ENCODE results near the gene TMEM82.

Gene TMEM82

DNA sequence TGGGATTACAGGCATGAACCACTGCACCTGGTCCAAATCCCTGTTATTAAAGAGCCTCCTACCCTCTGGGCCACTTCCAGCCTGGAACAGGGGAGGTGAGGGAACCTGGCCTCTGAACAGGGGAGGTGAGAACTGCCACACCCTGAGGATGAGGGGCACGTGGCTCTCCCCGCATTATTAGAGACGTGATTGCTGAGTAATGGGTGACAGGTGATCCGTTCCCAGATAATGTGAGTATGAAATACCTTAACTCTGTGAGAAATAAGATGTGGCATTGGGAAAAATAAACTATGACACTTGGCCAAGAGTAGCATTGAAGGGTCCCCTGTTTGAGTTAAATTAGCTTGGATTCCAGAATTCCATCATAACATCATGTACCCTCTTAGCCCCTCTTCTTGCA lies 19.9 kb upstream of the TMEM82 start:
- DNase-seq = no peak

DNA sequence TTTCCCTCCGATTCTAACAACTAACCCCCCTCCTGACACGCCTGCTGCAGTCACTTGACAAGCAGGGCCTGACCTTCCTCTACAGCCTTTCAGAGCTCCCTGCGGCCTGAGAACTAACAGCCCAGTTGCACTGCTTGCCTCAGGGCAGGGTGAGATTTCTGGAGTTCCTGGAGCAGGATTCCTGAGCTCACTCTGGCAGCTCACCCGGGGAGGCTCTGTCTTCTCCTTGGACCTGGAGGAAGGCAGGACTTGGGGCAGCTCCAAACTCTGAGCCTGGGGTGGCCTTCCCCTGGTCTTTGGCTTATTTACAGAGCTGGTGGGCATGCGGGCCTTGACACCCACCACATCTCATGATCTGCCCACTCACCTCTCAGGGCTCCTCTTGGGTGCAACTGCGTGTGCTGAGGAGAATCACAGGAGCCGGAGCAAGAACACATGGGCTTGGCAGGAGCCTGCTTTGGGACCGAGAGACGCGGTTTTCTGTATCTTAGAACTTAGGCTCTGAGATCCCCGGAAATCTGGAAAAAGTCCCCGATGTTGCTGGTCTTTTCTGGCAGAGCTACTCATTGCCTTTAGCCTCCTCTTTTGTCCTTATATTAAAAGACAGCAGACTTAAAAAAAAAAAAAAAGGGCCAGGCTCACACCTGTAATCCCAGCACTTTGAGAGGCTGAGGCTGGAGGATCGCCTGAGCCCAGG lies 19.3 kb upstream of the TMEM82 start:
- DNase-seq = no peak

DNA sequence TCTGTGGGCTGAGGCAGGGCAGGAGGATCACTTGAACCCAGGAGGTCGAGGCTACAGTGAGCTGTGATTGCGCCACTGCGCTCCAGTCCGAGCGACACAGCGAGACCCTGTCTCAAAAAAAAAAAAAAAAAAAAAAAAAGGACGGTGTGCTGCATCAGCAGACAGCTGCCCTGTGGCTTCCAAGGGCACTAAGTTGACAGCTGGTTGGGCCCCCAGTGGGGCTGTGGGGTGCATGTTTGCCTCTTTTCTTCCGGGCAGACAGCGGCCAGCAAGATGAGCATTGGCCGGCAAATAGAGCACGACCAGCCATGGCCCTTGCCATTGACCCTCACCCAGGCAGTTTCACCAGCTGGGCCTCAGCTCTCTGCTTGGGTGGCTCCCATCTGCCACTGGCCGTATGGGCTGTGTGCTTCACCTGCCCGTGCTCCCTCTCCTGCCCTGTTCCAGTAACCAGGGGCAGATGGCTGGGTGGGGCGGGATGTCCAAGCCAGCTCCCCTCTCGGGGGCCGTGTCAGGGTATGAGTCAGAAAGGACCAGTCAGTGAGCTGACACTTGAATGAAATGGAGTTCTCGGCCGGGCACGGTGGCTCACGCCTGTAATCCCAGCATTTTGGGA lies 18.6 kb upstream of the TMEM82 start:
- no peak for DNase-seq

DNA sequence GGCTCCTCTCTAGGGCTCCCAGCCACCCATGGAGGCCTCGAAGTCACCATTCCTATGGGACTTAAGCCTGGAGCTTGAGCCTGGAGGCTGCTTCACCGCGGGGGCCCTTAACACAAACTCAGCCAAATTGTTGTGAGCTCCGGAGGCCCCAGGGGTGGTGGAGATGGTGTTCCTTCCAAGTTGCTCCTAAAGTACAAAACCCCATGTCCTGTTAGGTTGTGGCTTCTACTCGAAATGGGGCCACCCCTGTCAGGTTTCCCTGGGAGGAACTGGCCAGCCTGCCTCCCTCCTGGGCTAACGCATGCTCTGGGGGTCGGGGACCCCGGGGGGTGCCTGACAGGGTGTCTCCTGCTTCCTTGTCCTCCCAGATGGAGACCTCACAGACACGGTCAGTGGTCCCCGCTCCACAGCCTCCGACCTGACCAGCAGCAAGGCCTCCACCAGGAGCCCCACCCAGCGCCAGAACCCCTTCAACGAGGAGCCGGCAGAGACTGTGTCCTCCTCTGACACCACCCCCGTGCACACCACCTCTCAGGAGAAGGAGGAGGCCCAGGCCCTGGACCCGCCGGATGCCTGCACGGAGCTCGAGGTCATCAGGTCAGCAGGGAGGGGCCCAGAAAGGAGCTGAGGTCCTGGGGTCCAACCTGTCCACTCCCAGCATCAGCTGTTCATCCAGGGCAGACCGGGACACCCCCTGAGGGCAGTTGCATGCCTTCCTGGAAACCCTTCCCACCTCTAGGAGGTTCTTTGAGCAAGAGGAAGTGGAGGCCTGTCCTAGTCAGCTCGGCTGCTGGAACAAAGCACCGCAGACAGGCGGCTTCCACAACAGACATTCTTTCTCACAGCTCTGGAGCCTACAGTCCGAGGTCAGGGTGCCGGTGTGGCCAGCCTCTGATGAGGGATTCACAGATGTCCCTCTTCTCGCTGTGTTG lies 17.1 kb upstream of the TMEM82 start:
- DNase-seq = no peak

DNA sequence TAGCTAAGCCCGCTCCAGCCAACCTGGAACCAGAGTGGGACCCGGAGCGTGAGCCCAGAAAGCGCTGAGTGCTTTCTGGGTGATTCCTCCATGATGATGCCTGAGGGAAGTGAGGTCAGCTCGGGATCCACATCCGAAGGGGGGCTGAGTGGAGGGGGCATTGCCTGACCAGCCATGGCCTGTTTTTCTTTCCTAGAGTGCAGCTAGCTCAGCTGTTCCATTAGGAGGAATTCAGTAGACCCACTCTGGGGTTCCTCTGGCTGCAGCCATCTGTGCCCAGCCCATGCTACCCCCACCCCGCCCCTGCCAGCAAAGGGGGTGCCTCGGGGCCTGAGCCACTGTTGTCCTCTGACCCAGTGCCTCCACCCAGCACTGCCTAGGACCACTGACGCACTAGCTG lies 15.8 kb upstream of the TMEM82 start:
- no peak for DNase-seq

DNA sequence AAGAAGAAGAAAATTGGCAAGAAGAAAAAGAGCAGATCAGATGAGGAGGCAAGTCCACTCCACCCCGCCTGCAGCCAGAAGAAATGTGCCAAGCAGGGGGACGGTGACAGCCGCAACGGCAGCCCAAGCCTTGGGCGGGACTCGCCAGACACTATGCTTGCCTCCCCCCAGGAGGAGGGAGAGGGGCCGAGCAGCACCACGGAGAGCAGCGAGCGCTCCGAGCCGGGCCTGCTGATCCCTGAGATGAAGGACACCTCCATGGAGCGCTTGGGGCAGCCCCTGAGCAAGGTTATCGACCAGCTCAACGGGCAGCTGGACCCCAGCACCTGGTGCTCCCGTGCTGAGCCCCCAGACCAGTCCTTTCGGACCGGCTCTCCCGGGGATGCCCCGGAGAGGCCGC lies 15.3 kb upstream of the TMEM82 start:
- DNase-seq = no peak

DNA sequence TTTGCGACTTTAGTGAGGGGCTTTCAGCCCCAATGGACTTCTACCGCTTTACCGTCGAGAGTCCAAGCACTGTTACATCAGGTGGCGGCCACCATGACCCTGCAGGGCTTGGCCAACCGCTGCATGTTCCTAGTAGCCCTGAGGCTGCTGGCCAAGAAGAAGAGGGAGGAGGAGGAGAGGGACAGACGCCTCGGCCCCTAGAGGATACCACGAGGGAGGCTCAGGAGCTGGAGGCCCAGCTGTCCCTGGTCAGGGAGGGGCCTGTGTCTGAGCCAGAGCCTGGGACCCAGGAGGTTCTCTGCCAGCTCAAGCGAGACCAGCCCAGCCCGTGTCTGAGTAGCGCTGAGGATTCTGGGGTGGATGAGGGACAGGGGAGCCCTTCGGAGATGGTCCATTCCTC lies 14.9 kb upstream of the TMEM82 start:
- no peak for DNase-seq

DNA sequence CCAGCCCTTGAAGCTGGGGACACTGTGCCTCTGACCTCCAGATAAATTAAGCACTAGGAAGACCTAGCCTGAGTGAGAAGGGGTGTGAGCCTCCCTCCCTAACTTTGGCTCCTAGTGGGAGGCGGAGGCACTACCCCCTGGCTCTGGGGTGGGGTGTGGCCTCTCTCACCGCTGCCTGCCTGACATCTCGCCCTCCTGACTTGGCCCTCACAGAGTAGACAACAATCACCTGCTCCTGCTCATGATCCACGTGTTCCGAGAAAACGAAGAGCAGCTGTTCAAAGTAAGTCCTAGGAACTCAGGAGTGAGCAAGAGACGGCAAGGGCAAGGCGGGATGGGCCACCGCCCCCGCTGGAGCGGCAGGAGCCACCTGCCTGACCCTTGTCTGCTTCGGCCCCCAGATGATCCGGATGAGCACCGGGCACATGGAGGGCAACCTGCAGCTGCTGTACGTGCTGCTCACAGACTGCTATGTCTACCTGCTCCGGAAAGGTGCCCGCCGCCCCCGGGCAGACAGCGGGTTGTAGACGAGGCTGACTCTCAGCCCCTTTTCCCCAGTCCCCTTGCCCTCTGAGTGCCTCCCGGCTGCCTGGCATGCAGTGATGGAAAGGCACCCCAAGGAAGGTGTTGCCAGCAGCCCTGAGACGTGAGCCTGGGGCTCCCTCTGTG lies 14.3 kb upstream of the TMEM82 start:
- no peak for DNase-seq

DNA sequence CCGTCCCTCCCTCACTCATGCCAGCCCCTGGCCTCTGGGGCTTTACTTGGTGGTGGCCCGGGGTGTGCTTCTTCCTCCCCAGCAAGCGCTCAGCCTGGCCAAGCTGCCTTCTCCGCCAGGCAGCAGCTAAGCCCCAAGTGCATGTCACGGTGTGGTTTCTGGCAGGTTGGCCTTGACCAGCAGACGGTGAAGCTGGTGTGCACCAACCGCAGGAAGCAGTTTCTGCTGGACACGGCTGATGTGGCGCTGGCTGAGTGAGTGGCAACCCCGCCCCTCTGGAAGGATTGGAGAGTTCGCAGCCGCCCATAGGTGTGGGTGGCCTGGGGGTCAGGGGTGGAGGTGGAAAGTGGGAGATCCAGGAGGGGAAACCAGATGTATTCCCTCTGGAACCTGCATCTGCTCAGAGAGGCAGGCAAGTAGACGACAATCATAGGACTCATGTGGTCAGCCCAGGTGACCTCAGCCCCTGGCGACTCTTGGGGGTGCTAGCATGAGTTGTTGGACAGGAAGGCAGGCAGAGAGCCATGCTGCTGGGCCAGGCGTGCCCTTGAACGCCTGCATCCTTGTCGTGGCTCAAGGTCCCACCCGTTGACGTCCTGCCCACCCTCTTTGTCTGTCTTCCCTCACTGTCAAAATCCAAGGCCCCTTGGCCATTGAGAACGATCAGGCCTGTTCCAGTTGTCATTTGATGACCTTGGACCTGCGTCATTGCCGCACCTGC lies 13.2 kb upstream of the TMEM82 start:
- no peak for DNase-seq

DNA sequence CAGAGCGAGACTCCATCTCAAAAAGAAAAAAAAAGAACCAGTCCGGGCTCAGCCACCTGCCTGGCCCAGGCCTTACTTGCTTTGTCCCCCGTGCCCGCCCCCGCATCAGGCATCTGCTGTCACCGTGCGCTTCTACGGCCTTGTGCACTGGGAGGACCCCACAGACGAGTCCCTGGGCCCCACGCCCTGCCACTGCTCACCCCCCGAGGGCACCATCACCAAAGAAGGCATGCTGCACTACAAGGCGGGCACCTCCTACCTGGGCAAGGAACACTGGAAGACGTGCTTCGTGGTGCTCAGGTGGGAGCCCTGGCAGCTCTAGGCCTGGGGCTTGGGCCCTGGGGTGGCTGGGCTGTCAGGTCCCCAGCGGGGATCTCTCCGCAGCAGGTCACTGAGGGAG lies 11.9 kb upstream of the TMEM82 start:
- DNase-seq = no peak

DNA sequence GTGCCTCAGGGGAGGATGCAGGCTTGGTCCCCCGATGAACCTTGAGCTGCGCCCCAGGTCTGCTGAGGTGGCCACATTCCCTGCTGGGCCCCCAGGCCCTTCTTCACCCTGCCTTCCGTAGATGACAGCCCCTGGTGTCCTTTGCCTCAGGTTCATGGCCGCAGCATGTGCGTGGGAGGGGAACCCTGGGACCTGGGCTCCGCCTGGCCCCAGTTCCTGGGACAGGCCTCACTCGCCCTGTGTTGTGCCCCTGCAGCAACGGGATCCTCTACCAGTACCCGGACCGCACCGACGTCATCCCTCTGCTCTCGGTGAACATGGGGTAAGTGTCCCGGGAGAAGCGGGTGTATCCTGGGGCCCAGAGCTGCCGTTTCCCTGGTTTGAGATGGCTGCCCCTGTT lies 11.4 kb upstream of the TMEM82 start:
- no peak for DNase-seq

DNA sequence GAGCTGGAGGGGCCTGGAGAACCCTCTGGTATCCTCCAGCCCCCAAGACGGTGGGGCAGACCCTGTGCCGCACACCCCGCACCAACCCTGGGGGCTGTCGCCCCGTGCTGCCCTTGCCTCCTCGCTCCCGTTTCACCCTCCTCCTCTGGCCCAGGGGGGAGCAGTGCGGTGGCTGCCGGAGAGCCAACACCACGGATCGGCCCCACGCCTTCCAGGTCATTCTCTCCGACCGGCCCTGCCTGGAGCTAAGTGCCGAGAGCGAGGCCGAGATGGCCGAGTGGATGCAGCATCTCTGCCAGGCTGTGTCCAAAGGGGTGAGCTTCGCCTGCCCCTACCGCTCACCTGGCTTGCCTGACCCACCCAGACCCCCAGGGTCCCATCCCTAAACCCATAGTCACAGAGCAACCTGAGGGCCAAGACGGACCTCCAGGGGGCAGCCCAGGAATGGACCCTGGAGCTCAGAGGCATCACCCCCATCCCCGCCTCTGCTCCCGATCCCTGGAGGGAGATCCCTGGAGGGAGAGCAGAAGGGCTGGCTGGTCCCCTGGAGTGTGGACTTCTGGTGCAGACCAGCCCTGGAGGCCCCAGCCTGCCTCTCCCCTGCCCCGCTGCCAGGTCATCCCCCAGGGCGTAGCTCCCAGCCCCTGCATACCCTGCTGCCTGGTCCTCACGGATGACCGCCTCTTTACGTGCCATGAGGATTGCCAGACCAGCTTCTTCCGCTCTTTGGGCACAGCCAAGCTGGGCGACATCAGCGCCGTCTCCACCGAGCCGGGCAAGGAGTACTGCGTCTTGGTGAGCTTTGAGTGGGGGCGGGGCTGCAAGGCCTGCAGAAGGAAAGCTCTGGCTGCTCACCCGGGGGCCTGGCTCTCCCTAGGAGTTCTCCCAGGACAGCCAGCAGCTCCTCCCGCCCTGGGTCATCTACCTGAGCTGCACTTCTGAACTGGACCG lies 10.3 kb upstream of the TMEM82 start:
- DNase-seq = no peak

DNA sequence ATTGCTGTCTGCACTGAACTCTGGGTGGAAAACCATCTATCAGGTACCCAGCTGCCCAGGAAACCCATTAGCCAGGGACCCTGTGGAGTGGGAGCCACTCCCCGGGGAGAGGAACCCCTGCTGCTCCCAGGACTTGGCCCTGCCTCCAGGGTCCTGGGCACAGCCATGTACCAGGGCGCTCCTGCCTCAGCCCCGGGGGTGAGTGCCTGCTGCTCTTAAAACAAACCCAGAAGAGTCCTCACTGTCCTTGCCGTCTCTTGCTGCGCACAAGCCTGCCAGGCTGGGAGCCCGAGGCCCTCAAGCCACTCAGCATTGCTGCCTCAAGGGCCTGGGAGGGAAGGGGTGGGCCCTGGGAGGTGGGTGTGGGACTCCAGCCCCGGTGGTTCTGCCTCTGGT lies 9.6 kb upstream of the TMEM82 start:
- DNase-seq = no peak

DNA sequence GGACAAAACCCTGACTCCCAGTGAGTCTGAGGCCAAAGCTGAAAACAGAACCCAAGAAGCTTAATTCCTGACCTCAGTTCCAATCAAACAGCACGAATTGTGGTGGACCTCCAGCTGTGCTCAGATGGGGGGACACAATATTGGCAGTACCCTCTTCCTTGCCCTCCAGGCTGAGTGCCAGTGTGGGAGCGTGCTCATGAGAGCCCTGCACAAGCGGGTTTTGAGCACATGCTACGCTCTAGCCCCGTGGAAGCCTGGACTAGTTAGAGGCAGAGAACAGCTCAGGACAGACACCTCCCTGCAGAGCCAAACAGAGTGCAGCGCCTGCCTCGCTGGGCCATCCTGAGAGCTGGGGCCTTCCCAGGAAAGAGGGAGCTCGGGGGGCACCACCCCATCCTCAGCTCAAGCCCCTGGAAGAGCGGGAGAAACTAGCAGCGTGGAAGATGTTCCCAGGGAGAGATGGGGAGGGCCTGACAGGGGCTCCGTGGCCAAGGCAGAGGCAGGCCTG lies 9.0 kb upstream of the TMEM82 start:
- no peak for DNase-seq

DNA sequence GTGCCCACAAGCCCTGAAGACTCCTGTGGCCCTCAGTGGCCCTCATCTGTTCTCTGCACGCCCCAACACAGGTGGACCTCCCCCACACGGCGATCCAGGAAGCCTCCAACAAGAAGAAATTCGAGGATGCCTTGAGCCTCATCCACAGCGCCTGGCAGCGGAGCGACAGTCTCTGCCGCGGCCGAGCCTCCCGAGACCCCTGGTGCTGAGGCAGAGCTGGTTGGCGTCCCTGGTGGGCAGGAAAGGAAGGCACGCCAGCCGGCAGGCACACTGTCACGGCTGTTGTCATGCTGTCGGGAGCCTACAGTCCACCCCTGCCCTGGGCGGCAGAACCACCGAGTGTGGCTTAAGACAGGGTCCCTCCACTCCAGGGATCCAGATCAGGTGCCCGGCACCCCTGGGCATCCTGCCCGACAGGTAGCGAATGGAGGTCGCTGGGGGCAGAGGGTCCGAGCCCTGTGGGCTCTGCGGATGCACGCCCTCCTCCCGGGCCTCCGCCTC lies 8.5 kb upstream of the TMEM82 start:
- DNase-seq = no peak

DNA sequence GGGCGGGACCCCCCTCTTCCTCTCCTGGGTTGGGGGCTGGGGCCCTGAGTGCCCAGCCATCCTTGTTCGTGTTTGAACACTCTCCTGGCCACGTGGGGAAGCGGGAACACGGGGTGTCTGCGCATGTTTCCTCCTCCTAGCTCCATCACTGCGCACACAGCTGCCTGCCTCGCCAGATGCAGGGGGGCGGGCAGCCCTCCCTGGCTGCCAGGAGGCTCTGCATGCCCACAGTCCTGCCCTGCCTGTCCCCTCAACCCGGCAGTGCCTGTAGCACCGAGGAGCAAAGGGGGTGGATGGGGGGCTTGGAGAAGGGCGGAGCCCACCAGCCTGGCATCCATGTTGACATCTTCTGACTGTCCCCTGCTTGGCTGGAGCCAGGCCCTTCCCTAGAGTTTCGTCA lies 8.0 kb upstream of the TMEM82 start:
- DNase-seq = no peak

DNA sequence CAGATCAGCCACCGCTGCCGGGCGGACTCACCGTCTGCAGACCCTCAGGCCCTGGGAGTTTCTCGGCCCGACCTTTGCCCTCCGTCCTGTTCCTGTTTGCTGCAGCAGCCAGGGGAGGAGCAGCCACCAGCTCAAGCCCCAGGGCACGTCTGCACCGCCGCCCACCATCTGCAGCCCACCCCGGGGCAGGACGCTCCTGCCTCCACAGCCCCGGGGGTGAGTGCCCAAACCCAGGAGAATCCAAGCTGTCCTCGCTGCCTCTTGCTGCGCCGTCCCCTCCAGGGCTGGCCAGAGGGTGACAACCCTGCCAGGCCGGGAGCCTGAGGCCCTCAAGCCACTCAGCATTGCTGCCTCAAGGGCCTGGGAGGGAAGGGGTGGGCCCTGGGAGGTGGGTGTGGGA lies 7.4 kb upstream of the TMEM82 start:
- DNase-seq = no peak

DNA sequence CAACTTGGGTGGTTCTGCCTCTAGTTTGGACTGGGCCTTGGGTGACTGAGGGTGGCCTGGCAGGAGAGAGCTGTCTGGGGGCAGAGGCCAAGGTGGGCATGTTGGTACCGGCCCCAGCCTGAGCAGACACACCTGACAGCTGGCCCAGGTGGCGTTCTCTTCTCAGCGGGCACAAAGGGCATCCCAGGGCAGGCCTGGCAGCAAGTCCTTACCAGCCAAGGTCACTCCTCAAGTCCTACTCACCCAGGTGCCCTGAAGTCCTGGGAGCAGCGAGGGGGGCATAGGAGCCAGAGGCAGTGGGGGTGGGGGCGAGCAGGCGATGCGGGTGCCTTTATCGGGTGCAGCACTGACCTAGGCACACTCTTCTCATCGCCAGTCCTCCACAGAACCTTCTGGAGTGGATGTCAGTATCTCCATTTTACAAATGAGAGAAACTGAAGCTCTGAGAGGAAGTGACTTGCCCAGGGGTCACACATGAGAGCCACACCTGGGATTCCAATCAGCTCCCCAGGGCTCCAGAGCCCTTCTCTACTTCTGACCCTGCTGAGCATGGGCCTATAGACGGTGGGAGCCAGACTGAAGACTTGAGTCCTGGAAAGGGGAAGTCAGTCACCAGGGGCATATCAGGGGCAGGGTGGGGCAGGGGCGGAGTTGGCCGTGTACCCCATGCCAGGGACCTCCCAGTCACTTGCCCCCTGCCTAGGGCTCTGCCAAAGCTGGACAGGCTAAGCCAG lies 6.8 kb upstream of the TMEM82 start:
- peak; percentile 76 for DNase-seq

DNA sequence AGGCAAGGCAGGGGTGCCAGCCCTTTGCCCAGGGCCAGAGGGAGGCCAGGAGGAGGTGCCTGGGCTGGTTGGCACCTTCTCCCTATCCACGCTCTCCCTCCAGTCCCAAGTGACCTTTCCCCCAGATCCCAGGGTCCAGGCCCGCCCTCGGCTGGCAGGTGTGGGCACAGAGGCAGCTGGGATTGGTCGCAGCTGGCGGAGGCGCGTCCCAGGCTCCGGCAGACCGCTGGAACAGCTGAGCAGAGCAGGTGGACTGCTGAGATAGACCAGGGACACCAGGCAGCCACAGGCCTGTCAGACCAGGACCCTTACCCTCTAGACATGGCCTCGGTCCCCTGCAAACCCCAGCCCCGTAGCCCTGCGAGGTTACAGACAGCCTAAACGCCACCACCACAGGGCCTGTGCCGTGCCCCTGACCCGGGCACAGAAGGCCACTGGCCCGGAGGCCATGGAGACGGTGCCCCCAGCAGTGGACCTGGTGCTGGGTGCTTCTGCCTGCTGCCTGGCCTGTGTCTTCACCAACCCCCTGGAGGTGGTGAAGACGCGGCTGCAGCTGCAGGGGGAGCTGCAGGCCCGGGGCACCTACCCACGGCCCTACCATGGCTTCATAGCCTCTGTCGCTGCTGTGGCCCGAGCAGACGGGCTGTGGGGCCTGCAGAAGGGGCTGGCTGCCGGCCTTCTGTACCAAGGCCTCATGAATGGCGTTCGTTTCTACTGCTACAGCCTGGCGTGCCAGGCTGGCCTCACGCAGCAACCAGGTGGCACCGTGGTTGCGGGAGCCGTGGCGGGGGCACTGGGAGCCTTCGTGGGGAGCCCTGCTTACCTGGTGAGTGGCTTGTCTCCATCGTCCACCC lies 6.0 kb upstream of the TMEM82 start, which contains the start of gene SLC25A34:
TSS of gene SLC25A34 (plus strand) at position 221 of the 854 bp plus-strand sequence. CDS start at position 449, 228 bp downstream.
- no peak for DNase-seq

Data from hematopoietic multipotent progenitor cell treated with erythropoietin and hydrocortisone succinate and interleukin-3 and kit ligand, for 4 days (in vitro differentiated cells).